HG02852 (cell line): Measurements from ENCODE around the gene TWSG1.
"Not testable (repeated sequence)": the region's sequence is repeated elsewhere in the genome, so short reads cannot be mapped to it uniquely, and the experiment has no call there.

Source experiments
- ATAC-seq: cut with Tn5 transposase; IDR thresholded peaks from one replicate; pipeline ENCODE4 v1.9.1; 2021; ENCODE audit warnings: mild to moderate bottlenecking, moderate library complexity; ENCODE audit not compliant: unreplicated experiment

The TWSG1 gene

DNA sequence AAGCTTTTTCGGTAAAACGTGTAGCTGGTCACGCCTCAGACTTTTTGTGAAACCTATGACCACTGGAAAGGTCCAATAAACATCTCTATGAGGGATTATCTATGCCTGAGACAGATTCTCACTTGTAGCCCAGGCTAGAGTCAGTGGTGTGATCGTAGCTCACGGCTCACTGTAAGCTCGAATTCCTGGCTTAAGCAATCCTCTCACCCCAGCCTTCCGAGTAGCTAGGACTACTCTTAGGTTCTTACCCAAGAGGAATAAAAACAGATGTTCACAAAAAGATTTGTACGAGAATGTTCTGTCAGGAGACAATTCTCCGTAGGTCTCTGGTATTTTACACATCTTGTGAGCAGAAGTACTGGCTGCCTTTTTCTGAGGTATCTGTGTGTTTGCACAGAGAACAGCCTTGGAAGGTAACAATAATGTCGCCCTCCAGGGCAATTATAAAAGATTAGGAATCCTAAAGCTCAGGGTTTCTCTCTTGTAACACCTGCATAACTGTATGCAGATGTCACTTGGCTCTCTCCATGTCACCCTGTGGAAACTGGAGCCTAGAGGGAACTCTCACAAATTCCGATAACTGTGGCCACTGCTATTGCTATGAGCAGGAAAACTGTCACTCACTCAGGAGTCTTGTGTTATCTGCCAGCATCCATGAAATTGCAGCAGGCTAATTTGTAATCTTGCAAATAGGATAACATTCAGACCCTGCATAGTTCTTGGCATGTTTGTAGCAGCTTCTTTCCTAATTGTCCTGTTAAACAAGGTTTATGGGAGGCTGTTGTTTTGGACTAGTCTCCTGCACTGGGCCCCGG lies 115.2 kb downstream of the TWSG1 start:
- ATAC-seq, result no peak

DNA sequence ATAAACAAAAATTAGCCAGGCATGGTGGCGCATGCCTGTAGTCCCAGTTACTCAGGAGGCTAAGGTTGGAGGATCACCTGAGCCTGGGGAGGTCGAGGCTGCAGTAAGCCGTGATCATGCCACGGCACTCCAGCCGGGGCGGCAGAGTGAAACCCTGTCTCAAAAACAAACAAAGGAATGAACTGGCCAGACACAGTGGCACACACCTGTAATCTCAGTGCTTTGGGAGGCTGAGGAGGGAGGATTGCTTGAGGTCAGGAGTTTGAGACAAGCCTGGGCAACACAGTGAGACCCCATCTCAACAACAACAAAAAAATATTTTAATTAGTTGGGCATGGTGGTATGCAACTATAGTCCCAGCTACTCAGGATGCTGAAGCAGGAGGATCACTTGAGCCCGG lies 116.3 kb downstream of the TWSG1 start:
- ATAC-seq, result not testable (repeated sequence)
